GM19397 (cell line): ENCODE data around the gene SND1.
A peak's percentile ranks its signal among the peaks of the same experiment; 100 is the strongest.
"Not testable (repeated sequence)": the region's sequence is repeated elsewhere in the genome, so short reads cannot be mapped to it uniquely, and the experiment has no call there.

Experiments used
- ATAC-seq: cut with Tn5 transposase; IDR thresholded peaks from one replicate; pipeline ENCODE4 v1.9.1; 2021; ENCODE audit warnings: mild to moderate bottlenecking, moderate library complexity; ENCODE audit not compliant: unreplicated experiment

SND1 gene

GRCh38 chr7:127652333-127653248, 597 bp downstream of the SND1 start:
- peak; percentile 25 for ATAC-seq

- no peak for ATAC-seq
Observed at GRCh38 chr7:127653396-127653795, 1.4 kb downstream of the SND1 start.

GRCh38 chr7:127654404-127655394, 2.7 kb downstream of the SND1 start:
- no peak for ATAC-seq

- no peak for ATAC-seq
Observed at GRCh38 chr7:127655720-127656119, 3.7 kb downstream of the SND1 start.

GRCh38 chr7:127657500-127657899, 5.5 kb downstream of the SND1 start:
- no peak for ATAC-seq

- ATAC-seq: no peak
Observed at GRCh38 chr7:127658970-127659630, 7.1 kb downstream of the SND1 start.

- no peak for ATAC-seq
Observed at GRCh38 chr7:127665922-127666321, 13.9 kb downstream of the SND1 start.

- ATAC-seq: no peak
Observed at GRCh38 chr7:127666602-127667001, 14.6 kb downstream of the SND1 start.

- ATAC-seq: no peak
Observed at GRCh38 chr7:127667017-127667670, 15.2 kb downstream of the SND1 start.

- no peak for ATAC-seq
Observed at GRCh38 chr7:127667759-127668530, 16.0 kb downstream of the SND1 start.

- no peak for ATAC-seq
Observed at GRCh38 chr7:127671341-127671740, 19.3 kb downstream of the SND1 start.

GRCh38 chr7:127673902-127674301, 21.9 kb downstream of the SND1 start:
- ATAC-seq: no peak

GRCh38 chr7:127674361-127674760, 22.4 kb downstream of the SND1 start:
- no peak for ATAC-seq

GRCh38 chr7:127674923-127675322, 22.9 kb downstream of the SND1 start:
- not testable (repeated sequence) for ATAC-seq

GRCh38 chr7:127675721-127676120, 23.7 kb downstream of the SND1 start:
- no peak for ATAC-seq

- no peak for ATAC-seq
Observed at GRCh38 chr7:127677433-127678230, 25.6 kb downstream of the SND1 start.

- ATAC-seq: no peak
Observed at GRCh38 chr7:127678337-127678736, 26.3 kb downstream of the SND1 start.

GRCh38 chr7:127678947-127679346, 27.0 kb downstream of the SND1 start:
- peak; percentile 72 for ATAC-seq

GRCh38 chr7:127680983-127681382, 29.0 kb downstream of the SND1 start:
- no peak for ATAC-seq
